HCT116 (cell line): ENCODE data around the gene ZBTB20. TPM values are rescaled to one million over a fixed set of nuclear protein-coding genes. Genes with fewer than 3 reads are reported as not detected.
A peak's percentile ranks its signal among the peaks of the same experiment; 100 is the strongest.

Source experiments
- ATAC-seq: fragments of 200-7000 bp; cut with Tn5 transposase; 2 replicates; pipeline ENCODE4 v1.9.1; 2020; ENCODE audit warnings: mild to moderate bottlenecking, moderate library complexity
- BruUV-seq: library from RNA; stranded (reverse); fragments of 400-500 nt; replicated peaks from 2 replicates; lab custom pipeline; 2021; lab: Mats Ljungman, UMichigan
- CTCF ChIA-PET: fragments of 300-600 bp; sonication (Branson Sonifier 250); formaldehyde crosslinking; loops from one replicate; lab custom pipeline; 2021; ENCODE audit warnings: antibody characterized with exemption; lab: Charles Lee
- POLR2A ChIA-PET: fragments of 300-600, 350-600 bp; sonication (Branson Sonifier 250); formaldehyde crosslinking; loops from one replicate; lab custom pipeline; 2021; ENCODE audit warnings: antibody characterized with exemption; lab: Charles Lee
- RAD21 ChIA-PET, 2 experiments: fragments of 300-600 bp; sonication (Branson Sonifier 250); formaldehyde crosslinking; loops; one replicate each; lab custom pipeline; 2023; ENCODE audit warnings: low total read pairs in 2 of 2; ENCODE audit not compliant: uncharacterized antibody in 2 of 2, unreplicated experiment in 2 of 2, low non-redundant PET in 1 of 2; lab: Charles Lee
- DNase-seq: peaks from one replicate; pipeline ENCODE4 v3.0.0-alpha.2; 2010; ENCODE audit warnings: low read depth, low spot score
- H2AFZ ChIP-seq: fragments of 200-600 bp; shearing (Covaris generic), sonication (generic); 2 replicates; pipeline ENCODE4 v1.6.1; 2017; ENCODE audit warnings: low read depth, mixed run types, mixed read lengths, antibody characterized with exemption, low read length; ENCODE audit not compliant: poor library complexity, severe bottlenecking
- H3K27ac ChIP-seq: 2 replicates; pipeline ENCODE4 v1.5.1; 2012; ENCODE audit warnings: low read depth, low read length
- H3K27me3 ChIP-seq: fragments of 200-600 bp; sonication (generic); 2 replicates; pipeline ENCODE4 v1.6.1; 2016; ENCODE audit warnings: mixed run types, low read length, mixed read lengths; ENCODE audit not compliant: insufficient read depth
- H3K36me3 ChIP-seq, 2 experiments: fragments of 200-500 bp in 1 of 2; fragments of 200-600 bp in 1 of 2; sonication (Bioruptor generic) in 1 of 2; sonication (generic) in 1 of 2; 2 replicates each; pipeline versions ENCODE4 v1.5.1 to v1.6.1; 2014 to 2016; ENCODE audit warnings: low read length in 2 of 2, inconsistent platforms in 1 of 2, mixed read lengths in 1 of 2, mixed run types in 1 of 2; ENCODE audit not compliant: insufficient read depth in 2 of 2, control insufficient read depth in 1 of 2
- H3K4me1 ChIP-seq, 2 experiments: fragments of 200-600 bp in 1 of 2; sonication (generic) in 1 of 2; 2 replicates each; pipeline versions ENCODE4 v1.5.1 to v1.6.1; 2012 to 2017; ENCODE audit warnings: low read length in 2 of 2, inconsistent platforms in 1 of 2, mild to moderate bottlenecking in 1 of 2, mixed read lengths in 1 of 2, mixed run types in 1 of 2, moderate library complexity in 1 of 2; ENCODE audit not compliant: insufficient read depth in 2 of 2, control insufficient read depth in 1 of 2
- H3K4me2 ChIP-seq: fragments of 200-600 bp; sonication (generic); 2 replicates; pipeline ENCODE4 v1.6.1; 2017; ENCODE audit warnings: mixed run types, low read length, mixed read lengths
- H3K4me3 ChIP-seq, 2 experiments: fragments of 200-600 bp in 1 of 2; sonication (generic) in 1 of 2; replicated peaks in 1 of 2; 2 replicates each; pipeline ENCODE4 v1.5.1; 2011 to 2016; ENCODE audit warnings: low read length in 2 of 2, control low read depth in 1 of 2, low read depth in 1 of 2, mild to moderate bottlenecking in 1 of 2, mixed read lengths in 1 of 2, mixed run types in 1 of 2
- H3K79me2 ChIP-seq: fragments of 200-600 bp; sonication (generic); 2 replicates; pipeline ENCODE4 v1.6.1; 2017; ENCODE audit warnings: mild to moderate bottlenecking, mixed run types, low read length, moderate library complexity, mixed read lengths; ENCODE audit not compliant: insufficient read depth
- H3K9ac ChIP-seq: fragments of 200-600 bp; sonication (generic); 2 replicates; pipeline ENCODE4 v1.6.1; 2016; ENCODE audit warnings: low read length, mixed read lengths
- H3K9me2 ChIP-seq: fragments of 200-600 bp; sonication (generic), shearing (Covaris generic); 2 replicates; pipeline ENCODE4 v1.6.1; 2017; ENCODE audit warnings: mixed run types, mild to moderate bottlenecking, moderate library complexity; ENCODE audit not compliant: insufficient read depth
- H3K9me3 ChIP-seq, 2 experiments: fragments of 200-500 bp in 1 of 2; fragments of 200-600 bp in 1 of 2; sonication (Bioruptor generic) in 1 of 2; sonication (generic) in 1 of 2; 2 replicates each; pipeline ENCODE4 v1.6.1; 2014 to 2017; ENCODE audit warnings: low read length in 2 of 2, mixed read lengths in 2 of 2, inconsistent platforms in 1 of 2, low read depth in 1 of 2, mild to moderate bottlenecking in 1 of 2, mixed run types in 1 of 2, moderate library complexity in 1 of 2; ENCODE audit not compliant: control insufficient read depth in 1 of 2, insufficient read depth in 1 of 2
- H4K20me1 ChIP-seq: fragments of 200-600 bp; sonication (generic), shearing (Covaris generic); 2 replicates; pipeline ENCODE4 v1.6.1; 2017; ENCODE audit warnings: mixed run types, mild to moderate bottlenecking, moderate library complexity; ENCODE audit not compliant: insufficient read depth
- CEBPB ChIP-seq: IDR thresholded peaks from 2 replicates; pipeline ENCODE4 v1.6.1; 2012; ENCODE audit warnings: low read depth
- CTCF ChIP-seq, 3 experiments: fragments of 200-600 bp in 1 of 3; sonication (generic) in 1 of 3; IDR thresholded peaks in 2 of 3; conservative IDR thresholded peaks in 1 of 3; 2 replicates each; pipeline ENCODE4 v1.5.1; 2012 to 2017; ENCODE audit warnings: low read depth in 2 of 3, low read length in 2 of 3, antibody characterized with exemption in 1 of 3, borderline replicate concordance in 1 of 3, control low read depth in 1 of 3, mild to moderate bottlenecking in 1 of 3, mixed read lengths in 1 of 3, mixed run types in 1 of 3, moderate library complexity in 1 of 3; ENCODE audit not compliant: insufficient read depth in 1 of 3
- EZH2 ChIP-seq: fragments of 200-600 bp; sonication (generic); IDR thresholded peaks from 2 replicates; pipeline ENCODE4 v1.6.1; 2017; ENCODE audit warnings: antibody characterized with exemption, mixed run types
- EZH2phosphoT487 ChIP-seq: fragments of 200-600 bp; IDR thresholded peaks from 2 replicates; pipeline ENCODE4 v1.6.1; 2018; ENCODE audit warnings: antibody characterized with exemption, borderline replicate concordance
- JUND ChIP-seq: IDR thresholded peaks from 2 replicates; pipeline ENCODE4 v1.6.1; 2012
- MAX ChIP-seq: IDR thresholded peaks from 2 replicates; pipeline ENCODE4 v1.6.1; 2012
- POLR2A ChIP-seq: IDR thresholded peaks from 2 replicates; pipeline ENCODE4 v1.7.0; 2011; ENCODE audit warnings: borderline replicate concordance; ENCODE audit not compliant: insufficient read depth, insufficient read length; ENCODE audit errors: extremely low read depth
- POLR2AphosphoS5 ChIP-seq: IDR thresholded peaks from 2 replicates; pipeline ENCODE4 v1.6.1; 2011; ENCODE audit warnings: mild to moderate bottlenecking, low read depth, low read length, moderate library complexity
- SIN3A ChIP-seq: IDR thresholded peaks from 2 replicates; pipeline ENCODE4 v1.6.1; 2012; ENCODE audit warnings: low read depth
- SP1 ChIP-seq: IDR thresholded peaks from 2 replicates; pipeline ENCODE4 v1.6.1; 2012; ENCODE audit warnings: low read depth
- YY1 ChIP-seq: IDR thresholded peaks from 2 replicates; pipeline ENCODE4 v1.6.1; 2011; ENCODE audit warnings: low read length, low read depth, moderate library complexity, mild to moderate bottlenecking; ENCODE audit not compliant: insufficient replicate concordance; ENCODE audit errors: extremely low read depth
- ZBTB33 ChIP-seq: IDR thresholded peaks from 2 replicates; pipeline ENCODE4 v1.6.1; 2011; ENCODE audit warnings: mild to moderate bottlenecking, low read length, moderate library complexity; ENCODE audit not compliant: insufficient replicate concordance; ENCODE audit errors: extremely low read depth
- ZFX ChIP-seq: fragments of 450-650 bp; IDR thresholded peaks from 2 replicates; pipeline ENCODE4 v1.6.1; 2017
- intact Hi-C: fragments of 100-400 bp; cut with micrococcal nuclease; formaldehyde crosslinking; loops from 2 replicates; pipeline ENCODE4 v1.10.0; 2022
- total RNA-seq: library from RNA; stranded (reverse); gene quantifications from one replicate; pipeline ENCODE4 v1.2.1, GENCODE V29; 2021; ENCODE audit not compliant: unreplicated experiment

The ZBTB20 gene
- total RNA-seq, 1 experiment from 2014 or later = 42.1 TPM

DNA sequence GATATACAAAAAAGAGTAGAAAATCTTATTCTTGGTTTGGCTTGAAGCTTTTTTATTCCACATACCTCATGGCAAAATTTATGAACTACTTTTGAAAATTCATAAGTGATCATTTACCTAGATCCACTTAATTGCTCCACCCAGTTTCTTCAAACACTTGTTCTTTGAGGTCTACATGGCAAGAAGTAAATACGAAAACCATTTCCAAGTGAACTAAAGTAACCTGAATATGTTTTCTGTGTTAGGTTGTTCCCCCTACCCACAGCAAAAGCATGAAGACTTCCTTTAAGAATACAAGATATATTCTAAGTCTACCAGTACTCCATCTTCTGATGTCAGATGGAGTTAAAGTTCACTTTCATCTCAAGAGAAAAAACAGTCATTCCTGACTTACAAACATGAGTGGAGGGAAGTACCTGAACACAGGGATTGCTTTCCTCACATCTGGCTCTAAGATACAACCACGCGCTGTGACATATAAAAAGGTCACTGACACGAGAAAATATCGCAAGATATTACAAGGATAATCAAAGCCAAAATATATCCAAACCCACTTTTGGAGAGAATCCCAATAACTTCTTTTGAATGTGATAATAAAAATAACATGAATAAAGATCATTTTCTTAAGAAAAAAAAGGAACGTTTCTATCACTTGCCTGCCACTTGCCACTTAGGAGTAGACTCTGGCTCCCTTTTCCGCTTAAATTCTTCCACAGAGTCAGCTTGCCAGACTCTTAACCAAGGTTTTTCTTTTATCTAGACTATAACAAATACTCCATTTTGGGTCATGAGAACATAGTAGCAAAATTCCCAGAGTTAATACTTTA is 428.8 kb downstream of the ZBTB20 start:
- DNase-seq = no peak
- RAD21 ChIA-PET = no interaction called here
- intact Hi-C loops = no loop called here
- no peaks in the 10 kb centered on the region for H3K9me3 ChIP-seq
- no peak for TF ChIP-seq ZBTB33
- no peak for TF ChIP-seq YY1
- TF ChIP-seq, all 23 proteins: peak for 0
- peaks cover 91% of the 10 kb centered on the region for H3K79me2 ChIP-seq
- no peaks in the 10 kb centered on the region for H3K36me3 ChIP-seq
- ATAC-seq = no peak
- ChIA-PET CTCF (no interaction called here), POLR2A (no interaction called here)
- no peak overlapping the region for H2AFZ ChIP-seq
- H4K20me1 ChIP-seq = no peaks in the 10 kb centered on the region
- peak overlapping the region; percentile 63; the same call in 1 of the 2 replicates for H3K27ac ChIP-seq
- H3K4me3 ChIP-seq = no peak overlapping the region
- H3K9me2 ChIP-seq = no peaks in the 10 kb centered on the region
- H3K27me3 ChIP-seq = no peaks in the 10 kb centered on the region
- H3K4me2 ChIP-seq = no peak overlapping the region
- BruUV-seq = no TSS peak
- H3K9ac ChIP-seq = no peak overlapping the region
- H3K4me1 ChIP-seq = peaks cover 67 to 69% of the 10 kb centered on the region in 2 experiments

GRCh38 chr3:114716916-114717315 is 430.2 kb downstream of the ZBTB20 start:
- Histone ChIP-seq H3K27me3 (no peaks in the 10 kb centered on the region), H3K79me2 (peaks cover 78% of the 10 kb centered on the region), H3K4me3 (no peak overlapping the region), H4K20me1 (no peaks in the 10 kb centered on the region), H3K9me3 (no peaks in the 10 kb centered on the region), H3K4me1 (peaks cover 59 to 60% of the 10 kb centered on the region in 2 experiments), H3K4me2 (no peak overlapping the region), H3K9me2 (no peaks in the 10 kb centered on the region), H2AFZ (no peak overlapping the region), H3K9ac (no peak overlapping the region), H3K36me3 (peaks cover 0 to 1% of the 10 kb centered on the region in 2 experiments; a peak in 1 of 4 replicates), H3K27ac (no peak overlapping the region)
- ChIA-PET CTCF (no interaction called here), POLR2A (no interaction called here), RAD21 (no interaction called here)
- intact Hi-C loops = no loop called here
- DNase-seq (no peak), ATAC-seq (no peak)
- no TSS peak for BruUV-seq
- TF ChIP-seq SP1 (no peak), MAX (no peak), EZH2phosphoT487 (no peak), CTCF (IDR thresholded peaks at IDR 0.05 in 2 of 3, conservative IDR thresholded peaks at IDR 0.05 in 1 of 3; ENCODE audit: borderline replicate concordance in 1 of 3, insufficient read depth in 1 of 3, low read depth in 2 of 3, low read length in 2 of 3) (no peak), ZFX (no peak), POLR2AphosphoS5 (no peak), JUND (no peak), POLR2A (no peak), SIN3A (no peak), CEBPB (no peak), YY1 (no peak), EZH2 (no peak)
